Body of pancreas (tissue), 4 donors: Measurements from ENCODE around the gene CLCNKB.
"Not testable (repeated sequence)": the region's sequence is repeated elsewhere in the genome, so short reads cannot be mapped to it uniquely, and the experiment has no call there.

Experiments used
- POLR2A ChIP-seq, 3 donors: fragments of 450-650 bp; IDR thresholded peaks; one replicate each; pipeline ENCODE4 v1.6.1; 2016; ENCODE audit warnings: antibody characterized with exemption in 3 of 3, mild to moderate bottlenecking in 2 of 3
- TF ChIP-seq, protein P1 (sequence below), 7 experiments: fragments of 450-650 bp in 4 of 7; fragments of 200-600 bp in 3 of 7; sonication (generic) in 3 of 7; IDR thresholded peaks; one replicate each; pipeline ENCODE4 v1.5.1; 2016 to 2019; ENCODE audit warnings: antibody characterized with exemption in 7 of 7

DNA sequence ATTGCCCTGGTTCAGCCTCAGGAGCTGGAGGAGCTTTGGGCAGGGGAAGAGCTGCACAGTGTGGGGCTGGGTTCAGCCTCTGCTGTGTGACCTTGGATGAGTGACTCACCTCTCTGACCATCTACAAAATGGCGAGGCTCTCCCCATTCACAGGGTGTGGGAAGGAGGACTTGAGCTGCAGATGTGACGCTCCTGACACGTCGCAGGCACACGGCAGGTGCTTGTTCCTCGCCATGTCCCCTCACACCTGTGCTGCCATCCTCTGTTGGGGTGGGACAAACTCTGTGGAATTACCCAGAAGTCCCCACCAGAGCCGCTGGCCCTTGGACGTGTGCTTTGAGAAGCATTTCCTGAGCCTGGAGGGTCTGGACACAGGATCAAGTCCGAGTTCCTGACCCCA is 22.7 kb upstream of the CLCNKB start:
- TF ChIP-seq, protein P1, sequence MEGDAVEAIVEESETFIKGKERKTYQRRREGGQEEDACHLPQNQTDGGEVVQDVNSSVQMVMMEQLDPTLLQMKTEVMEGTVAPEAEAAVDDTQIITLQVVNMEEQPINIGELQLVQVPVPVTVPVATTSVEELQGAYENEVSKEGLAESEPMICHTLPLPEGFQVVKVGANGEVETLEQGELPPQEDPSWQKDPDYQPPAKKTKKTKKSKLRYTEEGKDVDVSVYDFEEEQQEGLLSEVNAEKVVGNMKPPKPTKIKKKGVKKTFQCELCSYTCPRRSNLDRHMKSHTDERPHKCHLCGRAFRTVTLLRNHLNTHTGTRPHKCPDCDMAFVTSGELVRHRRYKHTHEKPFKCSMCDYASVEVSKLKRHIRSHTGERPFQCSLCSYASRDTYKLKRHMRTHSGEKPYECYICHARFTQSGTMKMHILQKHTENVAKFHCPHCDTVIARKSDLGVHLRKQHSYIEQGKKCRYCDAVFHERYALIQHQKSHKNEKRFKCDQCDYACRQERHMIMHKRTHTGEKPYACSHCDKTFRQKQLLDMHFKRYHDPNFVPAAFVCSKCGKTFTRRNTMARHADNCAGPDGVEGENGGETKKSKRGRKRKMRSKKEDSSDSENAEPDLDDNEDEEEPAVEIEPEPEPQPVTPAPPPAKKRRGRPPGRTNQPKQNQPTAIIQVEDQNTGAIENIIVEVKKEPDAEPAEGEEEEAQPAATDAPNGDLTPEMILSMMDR (IDR thresholded peaks at IDR 0.05), result not testable (repeated sequence)
- TF ChIP-seq POLR2A (IDR thresholded peaks at IDR 0.05), result not testable (repeated sequence)
